AG04449 (cell line): ENCODE results near the gene HES3.

Experiments used
- CTCF ChIA-PET: fragments of 350-600 bp; formaldehyde crosslinking; extraction: SDS; loops from one replicate; lab custom pipeline; 2021; ENCODE audit warnings: antibody characterized with exemption; lab: Yijun Ruan, JAX
- POLR2A ChIA-PET: fragments of 400-600, 350-600 bp; formaldehyde crosslinking; extraction: SDS; loops from one replicate; lab custom pipeline; 2020; ENCODE audit warnings: antibody characterized with exemption, inconsistent platforms; lab: Yijun Ruan, JAX
- DNase-seq: peaks from one replicate; pipeline ENCODE4 v3.0.0-alpha.2; 2010; ENCODE audit warnings: low read depth, low spot score
- H3K4me3 ChIP-seq: 2 replicates; pipeline ENCODE4 v1.5.1; 2011; ENCODE audit warnings: low read depth, mild to moderate bottlenecking, control low read depth, low read length
- TF ChIP-seq, protein P1 (sequence below): IDR thresholded peaks from one replicate; pipeline ENCODE4 v1.5.1; 2011; ENCODE audit warnings: mild to moderate bottlenecking, moderate library complexity, low read length, control low read depth, inconsistent platforms; ENCODE audit not compliant: insufficient read depth; ENCODE audit errors: missing control alignments

Gene HES3

GRCh38 chr1:6263716-6264115 is 19.7 kb downstream of the HES3 start:
- no peak overlapping the region for H3K4me3 ChIP-seq
- no peak for DNase-seq
- ChIA-PET CTCF (interaction anchor here (1.3 to 3.2 kb wide), 2 partner anchors 16 kb away, joined by 3 to 14 read pairs; no protein-coding TSS in a partner anchor), POLR2A (no interaction called here)
- TF ChIP-seq, protein P1, sequence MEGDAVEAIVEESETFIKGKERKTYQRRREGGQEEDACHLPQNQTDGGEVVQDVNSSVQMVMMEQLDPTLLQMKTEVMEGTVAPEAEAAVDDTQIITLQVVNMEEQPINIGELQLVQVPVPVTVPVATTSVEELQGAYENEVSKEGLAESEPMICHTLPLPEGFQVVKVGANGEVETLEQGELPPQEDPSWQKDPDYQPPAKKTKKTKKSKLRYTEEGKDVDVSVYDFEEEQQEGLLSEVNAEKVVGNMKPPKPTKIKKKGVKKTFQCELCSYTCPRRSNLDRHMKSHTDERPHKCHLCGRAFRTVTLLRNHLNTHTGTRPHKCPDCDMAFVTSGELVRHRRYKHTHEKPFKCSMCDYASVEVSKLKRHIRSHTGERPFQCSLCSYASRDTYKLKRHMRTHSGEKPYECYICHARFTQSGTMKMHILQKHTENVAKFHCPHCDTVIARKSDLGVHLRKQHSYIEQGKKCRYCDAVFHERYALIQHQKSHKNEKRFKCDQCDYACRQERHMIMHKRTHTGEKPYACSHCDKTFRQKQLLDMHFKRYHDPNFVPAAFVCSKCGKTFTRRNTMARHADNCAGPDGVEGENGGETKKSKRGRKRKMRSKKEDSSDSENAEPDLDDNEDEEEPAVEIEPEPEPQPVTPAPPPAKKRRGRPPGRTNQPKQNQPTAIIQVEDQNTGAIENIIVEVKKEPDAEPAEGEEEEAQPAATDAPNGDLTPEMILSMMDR: no peak

DNA sequence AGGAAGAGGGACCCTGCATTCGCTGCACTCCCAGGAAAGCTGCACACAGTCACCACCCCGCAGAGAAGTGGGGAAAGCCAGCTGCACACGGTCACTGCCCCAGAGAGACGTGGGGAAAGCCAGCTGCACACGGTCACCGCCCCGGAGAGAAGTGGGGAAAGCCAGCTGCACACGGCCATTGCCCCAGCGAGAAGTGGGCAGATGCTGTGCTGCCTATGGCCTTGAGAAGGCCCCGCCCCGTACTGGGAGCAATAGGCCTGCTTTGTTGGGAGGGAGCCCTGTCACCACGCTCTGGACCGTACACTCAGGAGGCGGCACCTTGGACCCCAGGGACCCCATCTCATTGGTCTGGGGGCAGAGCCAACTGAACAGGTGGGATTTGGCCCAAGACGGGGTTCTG is 21.2 kb downstream of the HES3 start:
- no peak overlapping the region for H3K4me3 ChIP-seq
- POLR2A ChIA-PET: no interaction called here
- DNase-seq: no peak
- CTCF ChIA-PET: interaction anchor here (1.4 to 4.1 kb wide), 3 partner anchors 12 to 80 kb away, joined by 3 to 31 read pairs (median 3); no protein-coding TSS in a partner anchor
- TF ChIP-seq, protein P1: no peak

DNA sequence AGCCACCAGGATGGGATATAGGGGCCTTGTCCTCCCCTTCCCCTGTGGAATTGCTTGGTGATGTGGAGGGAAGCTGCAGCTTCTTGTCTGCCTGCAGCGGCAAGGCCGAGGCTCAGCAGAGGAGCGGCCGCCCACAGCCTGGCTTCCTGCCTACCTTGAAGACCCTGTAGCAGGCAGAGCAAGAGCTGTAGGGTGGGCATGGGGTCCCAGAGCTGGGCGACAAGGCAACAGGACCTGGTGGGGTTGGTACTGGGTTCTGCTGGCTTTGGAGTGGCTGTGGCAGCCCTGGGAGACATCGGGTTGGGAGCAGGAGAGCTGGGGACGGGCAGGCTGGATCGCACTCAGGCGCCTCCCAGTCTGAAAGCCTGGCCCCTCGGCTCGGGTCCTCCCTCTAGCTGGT is 22.7 kb downstream of the HES3 start:
- ChIA-PET CTCF (interaction anchor here (0.7 to 4.1 kb wide), 5 partner anchors 20 to 79 kb away, joined by 3 to 31 read pairs (median 3); partner anchors contain the start of gene RNF207), POLR2A (no interaction called here)
- TF ChIP-seq, protein P1: no peak
- no peak overlapping the region for H3K4me3 ChIP-seq
- no peak for DNase-seq

GRCh38 chr1:6267686-6268322 is 23.8 kb downstream of the HES3 start:
- TF ChIP-seq, protein P1: no peak
- no peak for DNase-seq
- POLR2A ChIA-PET: no interaction called here
- H3K4me3 ChIP-seq: no peak overlapping the region
- CTCF ChIA-PET: interaction anchor here (0.6 to 4.1 kb wide), 7 partner anchors 8 to 76 kb away, joined by 3 to 31 read pairs (median 4); no protein-coding TSS in a partner anchor

DNA sequence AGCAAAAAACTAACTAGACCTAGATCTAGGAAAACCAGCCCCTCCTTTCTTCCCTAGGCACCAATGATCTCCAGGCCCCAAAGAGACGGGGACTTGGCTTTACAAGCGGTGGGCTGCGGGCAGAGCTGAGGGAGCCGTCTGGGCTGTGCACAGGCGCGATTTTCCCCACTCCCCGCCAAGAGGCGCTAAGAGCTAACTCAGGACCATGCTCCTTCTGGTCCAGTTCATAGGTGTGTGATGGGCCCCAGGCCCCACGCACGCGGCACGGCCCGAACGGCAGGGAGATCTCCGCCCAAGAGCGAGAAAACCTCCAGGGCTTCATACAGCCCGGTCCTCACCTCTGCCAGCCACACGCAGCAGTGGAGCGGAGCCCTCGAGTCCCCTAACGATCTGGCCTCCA is 24.4 kb downstream of the HES3 start:
- ChIA-PET POLR2A (no interaction called here), CTCF (interaction anchor here (0.5 to 4.1 kb wide), 8 partner anchors 8 to 75 kb away, joined by 3 to 31 read pairs (median 4); no protein-coding TSS in a partner anchor)
- H3K4me3 ChIP-seq: no peak overlapping the region
- DNase-seq: no peak
- TF ChIP-seq, protein P1: peak; percentile 3

- no peak overlapping the region for H3K4me3 ChIP-seq
- no peak for DNase-seq
- TF ChIP-seq, protein P1: no peak
- ChIA-PET POLR2A (no interaction called here), CTCF (interaction anchor here (1.2 kb wide), 1 partner anchor 10 kb away, joined by 4 read pairs; no protein-coding TSS in a partner anchor)
Measured at GRCh38 chr1:6269296-6269695, 25.3 kb downstream of the HES3 start.
